HG03354 (cell line): ENCODE measurements around the gene SLC4A8.

ENCODE experiments used
- ATAC-seq: cut with Tn5 transposase; IDR thresholded peaks from one replicate; pipeline ENCODE4 v1.9.1; 2021; ENCODE audit warnings: mild to moderate bottlenecking; ENCODE audit not compliant: unreplicated experiment, poor library complexity, severe bottlenecking

Gene SLC4A8

GRCh38 chr12:51393676-51394545 is 30.7 kb upstream of the SLC4A8 start:
- ATAC-seq = no peak

DNA sequence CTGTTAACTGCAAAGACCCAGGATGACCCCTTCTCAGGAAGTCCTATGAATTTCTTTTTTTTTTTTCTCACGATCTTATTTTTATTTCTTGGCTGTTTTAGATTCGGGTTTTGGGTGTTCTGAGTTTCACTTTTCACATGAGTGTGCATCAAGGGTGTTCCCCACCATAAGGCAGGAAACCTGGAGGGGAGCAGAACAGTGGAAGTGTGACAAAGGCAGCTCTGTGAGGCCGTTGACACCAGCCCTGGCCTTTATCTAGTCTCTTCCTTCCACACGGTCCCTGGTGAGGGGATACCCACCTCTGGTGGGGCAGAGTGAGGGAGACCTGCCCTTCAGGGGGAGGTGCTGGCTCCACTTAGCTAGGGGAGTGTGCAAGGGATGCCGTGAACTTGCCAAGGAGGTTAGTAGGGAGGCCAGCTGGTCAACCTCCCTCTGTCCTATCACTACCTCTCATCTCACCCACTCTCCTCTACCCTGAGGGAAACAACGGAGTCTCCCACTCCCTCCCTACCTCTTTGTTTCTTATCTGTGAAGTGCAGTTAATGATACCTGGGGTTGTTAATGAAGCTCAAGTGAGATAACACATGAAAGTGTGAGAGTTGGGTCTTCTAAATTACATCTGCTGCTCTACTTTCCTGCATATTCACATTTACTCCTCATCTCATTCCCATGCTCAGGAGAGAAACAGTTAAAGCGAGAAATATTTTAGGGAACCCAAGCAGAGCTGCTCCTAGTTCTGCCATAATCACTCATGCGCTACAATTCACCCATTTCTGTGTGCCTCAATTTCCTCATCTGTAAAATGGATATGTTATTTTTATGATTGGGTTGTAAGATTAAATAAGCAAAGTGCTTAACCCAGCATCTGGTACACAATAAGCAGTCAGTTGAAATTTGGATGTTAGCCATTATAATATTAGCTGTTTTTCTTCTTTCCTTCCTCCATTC is 29.1 kb upstream of the SLC4A8 start:
- peak; percentile 33 for ATAC-seq

GRCh38 chr12:51397670-51398069 is 27.0 kb upstream of the SLC4A8 start:
- no peak for ATAC-seq

DNA sequence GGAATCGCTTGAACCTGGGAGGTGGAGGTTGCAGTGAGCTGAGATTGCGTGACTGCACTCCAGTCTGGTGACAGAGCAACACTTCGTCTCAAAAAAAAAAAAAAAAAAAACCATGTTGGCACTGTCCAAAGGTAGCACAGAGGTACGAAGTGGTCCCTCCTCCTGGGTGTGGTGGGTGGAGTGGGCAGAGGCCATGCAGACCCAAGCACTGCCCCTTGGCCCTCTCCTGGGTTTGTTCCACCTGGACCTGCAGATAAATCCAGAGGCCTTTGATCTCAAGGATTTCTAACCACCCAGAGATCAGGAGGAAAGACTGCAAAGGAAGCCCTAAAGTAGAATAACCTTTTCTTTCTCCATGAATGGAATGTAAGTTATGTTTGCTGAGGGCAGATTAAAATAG is 24.7 kb upstream of the SLC4A8 start:
- no peak for ATAC-seq

- ATAC-seq = no peak
These were observed 23.6 kb upstream of the SLC4A8 start for GRCh38 chr12:51401020-51401419.

DNA sequence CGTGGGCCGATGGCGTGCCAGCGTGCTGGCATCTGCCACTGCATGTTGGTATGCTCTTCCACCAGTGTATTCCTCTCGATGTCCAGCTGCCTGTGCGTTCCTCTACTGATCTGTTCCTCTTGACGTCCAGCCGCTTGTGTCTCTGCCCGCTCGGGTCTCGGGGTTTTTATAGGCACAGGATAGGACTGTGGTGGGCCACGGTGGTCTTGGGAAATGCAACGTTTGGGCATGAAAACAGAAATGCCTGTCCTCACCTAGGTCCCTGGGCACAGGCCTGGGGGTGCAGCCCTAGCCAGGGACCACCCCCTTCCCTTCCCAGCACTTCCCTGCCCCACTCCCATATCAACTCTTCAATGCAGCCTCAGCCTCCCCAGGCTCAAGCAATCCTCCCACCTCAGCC is 23.1 kb upstream of the SLC4A8 start:
- ATAC-seq = no peak

- no peak for ATAC-seq
These were observed 22.7 kb upstream of the SLC4A8 start for GRCh38 chr12:51401900-51402299.

GRCh38 chr12:51403159-51403558 is 21.5 kb upstream of the SLC4A8 start:
- ATAC-seq = no peak

- no peak for ATAC-seq
These were observed 20.9 kb upstream of the SLC4A8 start for GRCh38 chr12:51403681-51404136.

- ATAC-seq = no peak
These were observed 20.0 kb upstream of the SLC4A8 start for GRCh38 chr12:51404627-51405026.

GRCh38 chr12:51405801-51406207 is 18.8 kb upstream of the SLC4A8 start:
- ATAC-seq = no peak

GRCh38 chr12:51406290-51406689 is 18.3 kb upstream of the SLC4A8 start:
- ATAC-seq = no peak

GRCh38 chr12:51406859-51407258 is 17.8 kb upstream of the SLC4A8 start:
- ATAC-seq = no peak

DNA sequence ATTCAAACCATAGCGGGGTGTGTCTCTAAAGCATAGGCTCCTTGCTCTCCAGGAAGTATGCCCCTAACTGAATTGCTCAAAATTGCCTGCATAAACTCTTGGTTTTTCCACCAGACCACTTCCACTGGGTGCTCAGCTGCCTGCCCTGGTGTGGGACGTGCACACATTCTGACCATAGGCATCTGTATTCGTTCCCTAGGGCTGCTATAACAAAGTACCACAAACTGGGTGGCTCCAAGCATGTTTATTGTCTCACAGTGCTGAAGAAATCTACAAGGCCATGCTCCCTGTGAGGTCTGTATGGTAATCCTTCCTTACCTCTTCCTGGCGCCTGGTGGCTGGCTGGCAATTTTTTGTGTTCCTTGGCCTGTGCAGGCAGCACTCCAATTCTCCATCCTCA is 17.0 kb upstream of the SLC4A8 start:
- ATAC-seq = no peak

- ATAC-seq = no peak
These were observed 14.8 kb upstream of the SLC4A8 start for GRCh38 chr12:51409846-51410245.

GRCh38 chr12:51413149-51413548 is 11.5 kb upstream of the SLC4A8 start:
- no peak for ATAC-seq

DNA sequence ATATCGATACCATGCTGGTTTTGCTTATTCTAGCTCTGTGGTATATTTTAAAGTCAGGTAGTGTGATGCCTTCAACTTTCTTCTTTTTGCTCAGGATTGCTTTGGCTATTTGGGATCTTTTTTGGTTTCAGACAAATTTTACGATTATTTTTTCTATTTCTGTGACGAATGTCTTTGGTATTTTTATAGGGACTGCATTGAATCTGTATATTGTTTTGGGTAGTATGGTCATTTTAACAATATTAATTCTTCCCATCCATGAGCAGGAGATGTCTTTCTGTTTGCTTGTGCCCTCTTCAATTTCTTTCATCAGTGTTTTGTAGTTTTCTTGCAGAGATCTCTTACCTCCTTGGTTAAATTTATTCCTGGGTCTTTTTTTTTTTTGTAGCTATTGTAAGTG is 10.8 kb upstream of the SLC4A8 start:
- ATAC-seq = no peak

GRCh38 chr12:51415931-51416330 is 8.7 kb upstream of the SLC4A8 start:
- no peak for ATAC-seq

- ATAC-seq = no peak
These were observed 6.8 kb upstream of the SLC4A8 start for GRCh38 chr12:51417826-51418225.

- ATAC-seq = no peak
These were observed 5.0 kb upstream of the SLC4A8 start for GRCh38 chr12:51419425-51420193.
